Measurements from ENCODE around the gene FCHSD2. TPM values are rescaled to one million over a fixed set of nuclear protein-coding genes. Genes with fewer than 3 reads are reported as not detected.
"Not testable (repeated sequence)": the region's sequence is repeated elsewhere in the genome, so short reads cannot be mapped to it uniquely, and the experiment has no call there.

The FCHSD2 gene
- total RNA-seq, 2 donors from 2014 or later = 41.1 to 45.0 TPM

- not testable (repeated sequence) for ATAC-seq; DNase-seq; H3K36me3 Mint-ChIP-seq (ENCODE audit: low read depth)
Measured at GRCh38 chr11:72977782-72978181, 164.3 kb downstream of the FCHSD2 start.

GRCh38 chr11:72976522-72976892 lies 165.6 kb downstream of the FCHSD2 start:
- DNase-seq; H3K27me3 Mint-ChIP-seq; H3K9me3 ChIP-seq (ENCODE audit: control insufficient read depth, low read length, poor library complexity, severe bottlenecking); H3K27ac Mint-ChIP-seq; H3K4me3 Mint-ChIP-seq; H3K36me3 Mint-ChIP-seq (ENCODE audit: low read depth); ATAC-seq; H3K4me1 Mint-ChIP-seq: not testable (repeated sequence)

More at GRCh38 chr11:72977782-72978181, 164.3 kb downstream of the FCHSD2 start:
- not testable (repeated sequence) for H3K9me3 ChIP-seq (ENCODE audit: control insufficient read depth, low read length, poor library complexity, severe bottlenecking); H3K27ac Mint-ChIP-seq; H3K27me3 Mint-ChIP-seq; H3K4me3 Mint-ChIP-seq; H3K4me1 Mint-ChIP-seq

- Mint-ChIP-seq H3K4me1 (peaks cover 9% of the 10 kb centered on the region), H3K27ac (no peak overlapping the region), H3K4me3 (no peak overlapping the region), H3K27me3 (no peaks in the 10 kb centered on the region), H3K36me3 (ENCODE audit: low read depth) (peaks cover 4% of the 10 kb centered on the region)
- H3K9me3 ChIP-seq (ENCODE audit: control insufficient read depth, low read length, poor library complexity, severe bottlenecking) = no peaks in the 10 kb centered on the region
- ATAC-seq (no peak), DNase-seq (no peak)
Measured at GRCh38 chr11:72975778-72976521, 166.2 kb downstream of the FCHSD2 start.

GRCh38 chr11:72974487-72975205 lies 167.5 kb downstream of the FCHSD2 start:
- H3K36me3 Mint-ChIP-seq (ENCODE audit: low read depth) = peaks cover 4% of the 10 kb centered on the region
- no peak for ATAC-seq
- no peak overlapping the region for H3K4me3 Mint-ChIP-seq
- peaks cover 21% of the 10 kb centered on the region for H3K4me1 Mint-ChIP-seq
- no peak for DNase-seq
- H3K27ac Mint-ChIP-seq = no peak overlapping the region
- no peaks in the 10 kb centered on the region for H3K9me3 ChIP-seq (ENCODE audit: control insufficient read depth, low read length, poor library complexity, severe bottlenecking)
- no peaks in the 10 kb centered on the region for H3K27me3 Mint-ChIP-seq

GRCh38 chr11:72972496-72973128 lies 169.5 kb downstream of the FCHSD2 start:
- Mint-ChIP-seq H3K36me3 (ENCODE audit: low read depth) (peaks cover 4% of the 10 kb centered on the region), H3K27me3 (no peaks in the 10 kb centered on the region), H3K4me1 (peaks cover 26% of the 10 kb centered on the region), H3K27ac (no peak overlapping the region), H3K4me3 (no peak overlapping the region)
- no peaks in the 10 kb centered on the region for H3K9me3 ChIP-seq (ENCODE audit: control insufficient read depth, low read length, poor library complexity, severe bottlenecking)
- no peak for ATAC-seq
- no peak for DNase-seq

GRCh38 chr11:72971192-72971967 lies 170.7 kb downstream of the FCHSD2 start:
- Mint-ChIP-seq H3K27ac (no peak overlapping the region), H3K36me3 (ENCODE audit: low read depth) (peaks cover 6% of the 10 kb centered on the region), H3K4me3 (no peak overlapping the region), H3K27me3 (no peaks in the 10 kb centered on the region), H3K4me1 (peaks cover 29% of the 10 kb centered on the region)
- ATAC-seq (no peak), DNase-seq (no peak)
- H3K9me3 ChIP-seq (ENCODE audit: control insufficient read depth, low read length, poor library complexity, severe bottlenecking) = no peaks in the 10 kb centered on the region

GRCh38 chr11:72970557-72971118 lies 171.5 kb downstream of the FCHSD2 start:
- peaks cover 7% of the 10 kb centered on the region for H3K36me3 Mint-ChIP-seq (ENCODE audit: low read depth)
- ATAC-seq (no peak), DNase-seq (no peak)
- peak overlapping the region; percentile 75 for H3K27ac Mint-ChIP-seq
- peaks cover 29% of the 10 kb centered on the region for H3K4me1 Mint-ChIP-seq
- H3K9me3 ChIP-seq (ENCODE audit: control insufficient read depth, low read length, poor library complexity, severe bottlenecking) = no peaks in the 10 kb centered on the region
- H3K4me3 Mint-ChIP-seq = peak overlapping the region; percentile 34
- no peaks in the 10 kb centered on the region for H3K27me3 Mint-ChIP-seq

- peak overlapping the region; percentile 75 for H3K27ac Mint-ChIP-seq
- ATAC-seq (peak; percentile 70), DNase-seq (no peak)
- H3K36me3 Mint-ChIP-seq (ENCODE audit: low read depth) = peaks cover 7% of the 10 kb centered on the region
- peaks cover 31% of the 10 kb centered on the region for H3K4me1 Mint-ChIP-seq
- no peaks in the 10 kb centered on the region for H3K9me3 ChIP-seq (ENCODE audit: control insufficient read depth, low read length, poor library complexity, severe bottlenecking)
- H3K27me3 Mint-ChIP-seq = no peaks in the 10 kb centered on the region
- peak overlapping the region; percentile 19 for H3K4me3 Mint-ChIP-seq
Measured at GRCh38 chr11:72969894-72970335, 172.2 kb downstream of the FCHSD2 start.

- H3K4me1 Mint-ChIP-seq = peaks cover 35% of the 10 kb centered on the region
- DNase-seq (no peak), ATAC-seq (no peak)
- no peak overlapping the region for H3K27ac Mint-ChIP-seq
- no peaks in the 10 kb centered on the region for H3K27me3 Mint-ChIP-seq
- H3K4me3 Mint-ChIP-seq = no peak overlapping the region
- H3K36me3 Mint-ChIP-seq (ENCODE audit: low read depth) = peaks cover 10% of the 10 kb centered on the region
- H3K9me3 ChIP-seq (ENCODE audit: control insufficient read depth, low read length, poor library complexity, severe bottlenecking) = no peaks in the 10 kb centered on the region
Measured at GRCh38 chr11:72968390-72968789, 173.7 kb downstream of the FCHSD2 start.

- Mint-ChIP-seq H3K4me1 (peaks cover 27% of the 10 kb centered on the region), H3K27me3 (no peaks in the 10 kb centered on the region)
Measured at GRCh38 chr11:72965672-72966071, 176.4 kb downstream of the FCHSD2 start.

GRCh38 chr11:72962717-72963116 lies 179.4 kb downstream of the FCHSD2 start:
- Mint-ChIP-seq H3K27me3 (no peaks in the 10 kb centered on the region), H3K4me1 (peaks cover 12% of the 10 kb centered on the region), H3K36me3 (ENCODE audit: low read depth) (peaks cover 9% of the 10 kb centered on the region), H3K27ac (peak overlapping the region; percentile 3), H3K4me3 (no peak overlapping the region)
- no peak for ATAC-seq
- no peak for DNase-seq
- no peaks in the 10 kb centered on the region for H3K9me3 ChIP-seq (ENCODE audit: control insufficient read depth, low read length, poor library complexity, severe bottlenecking)

More at GRCh38 chr11:72965672-72966071, 176.4 kb downstream of the FCHSD2 start:
- Mint-ChIP-seq H3K4me3 (no peak overlapping the region), H3K27ac (no peak overlapping the region), H3K36me3 (ENCODE audit: low read depth) (peaks cover 9% of the 10 kb centered on the region)
- DNase-seq (no peak), ATAC-seq (no peak)
- no peaks in the 10 kb centered on the region for H3K9me3 ChIP-seq (ENCODE audit: control insufficient read depth, low read length, poor library complexity, severe bottlenecking)

GRCh38 chr11:72962084-72962483 lies 180.0 kb downstream of the FCHSD2 start:
- Mint-ChIP-seq H3K27ac (peak overlapping the region; percentile 3), H3K27me3 (no peaks in the 10 kb centered on the region), H3K4me1 (peaks cover 10% of the 10 kb centered on the region), H3K36me3 (ENCODE audit: low read depth) (peaks cover 6% of the 10 kb centered on the region), H3K4me3 (no peak overlapping the region)
- no peak for ATAC-seq
- no peaks in the 10 kb centered on the region for H3K9me3 ChIP-seq (ENCODE audit: control insufficient read depth, low read length, poor library complexity, severe bottlenecking)
- DNase-seq = no peak
